ENCODE data around the gene FSIP1. TPM values are rescaled to one million over a fixed set of nuclear protein-coding genes. Genes with fewer than 3 reads are reported as not detected.

Gene FSIP1
- total RNA-seq, 2 experiments from 2014 or later, result 0.22 to 0.34 TPM

DNA sequence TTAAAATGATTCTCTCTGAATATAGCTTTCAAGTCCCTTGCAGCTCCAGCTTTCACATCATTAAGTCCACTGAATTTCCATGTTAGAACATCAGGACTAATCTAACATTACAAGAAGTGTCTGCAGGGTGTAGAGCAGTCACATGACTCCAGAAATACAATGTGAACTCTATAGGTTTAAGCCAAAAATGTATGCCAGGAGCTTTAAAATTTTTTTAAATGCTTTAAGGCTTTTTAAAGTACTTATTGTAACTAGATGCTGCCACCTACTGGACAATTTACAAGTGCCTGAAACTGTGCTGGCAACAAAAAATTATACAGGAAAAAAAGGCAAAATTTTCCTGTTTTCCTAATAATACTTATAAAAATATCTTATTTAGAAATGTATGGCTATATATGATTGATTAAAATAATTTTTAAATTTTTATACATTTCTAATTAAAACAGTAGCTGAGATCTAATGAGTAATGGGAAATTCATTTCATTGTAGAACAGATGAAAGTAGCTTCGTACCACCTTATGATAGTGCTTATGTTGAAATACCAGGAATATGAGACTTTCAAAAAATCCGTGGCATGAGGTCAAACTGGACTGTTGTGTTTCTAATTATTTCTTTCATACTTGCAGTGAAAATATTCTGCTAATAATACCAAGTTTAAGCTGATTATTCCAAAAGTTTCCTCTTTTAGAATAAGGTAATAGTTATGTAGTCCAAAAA lies 25.7 kb downstream of the FSIP1 start:
- no peaks in the 10 kb centered on the region for H3K36me3 Mint-ChIP-seq (ENCODE audit: low read depth)
- H3K27ac Mint-ChIP-seq, result no peak overlapping the region
- ChIA-PET POLR2A (interaction anchor here (0.8 to 1.7 kb wide), 6 partner anchors 18 to 177 kb away, joined by 3 to 10 read pairs (median 4); partner anchors contain the start of gene FSIP1), CTCF (interaction anchor here (0.6 to 2.9 kb wide), 18 partner anchors 9 to 1316 kb away, joined by 3 to 18 read pairs (median 4); partner anchors contain the start of genes FSIP1 and THBS1)
- H3K4me1 Mint-ChIP-seq (ENCODE audit: low read depth), result no peaks in the 10 kb centered on the region
- H3K27me3 Mint-ChIP-seq, result peaks cover 7% of the 10 kb centered on the region
- H3K4me3 Mint-ChIP-seq, result no peak overlapping the region
- peak in 5 of 14 experiments; percentile 3 to 75 (median 65) for DNase-seq
- no peak overlapping the region for H3K4me3 ChIP-seq (ENCODE audit: low read length)
- TF ChIP-seq, protein P1, sequence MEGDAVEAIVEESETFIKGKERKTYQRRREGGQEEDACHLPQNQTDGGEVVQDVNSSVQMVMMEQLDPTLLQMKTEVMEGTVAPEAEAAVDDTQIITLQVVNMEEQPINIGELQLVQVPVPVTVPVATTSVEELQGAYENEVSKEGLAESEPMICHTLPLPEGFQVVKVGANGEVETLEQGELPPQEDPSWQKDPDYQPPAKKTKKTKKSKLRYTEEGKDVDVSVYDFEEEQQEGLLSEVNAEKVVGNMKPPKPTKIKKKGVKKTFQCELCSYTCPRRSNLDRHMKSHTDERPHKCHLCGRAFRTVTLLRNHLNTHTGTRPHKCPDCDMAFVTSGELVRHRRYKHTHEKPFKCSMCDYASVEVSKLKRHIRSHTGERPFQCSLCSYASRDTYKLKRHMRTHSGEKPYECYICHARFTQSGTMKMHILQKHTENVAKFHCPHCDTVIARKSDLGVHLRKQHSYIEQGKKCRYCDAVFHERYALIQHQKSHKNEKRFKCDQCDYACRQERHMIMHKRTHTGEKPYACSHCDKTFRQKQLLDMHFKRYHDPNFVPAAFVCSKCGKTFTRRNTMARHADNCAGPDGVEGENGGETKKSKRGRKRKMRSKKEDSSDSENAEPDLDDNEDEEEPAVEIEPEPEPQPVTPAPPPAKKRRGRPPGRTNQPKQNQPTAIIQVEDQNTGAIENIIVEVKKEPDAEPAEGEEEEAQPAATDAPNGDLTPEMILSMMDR (IDR thresholded peaks at IDR 0.05), result peak; percentile 97
- no peaks in the 10 kb centered on the region for H3K4me1 ChIP-seq (ENCODE audit: insufficient read depth, low read length)
- no peaks in the 10 kb centered on the region for H3K9me3 ChIP-seq (ENCODE audit: control insufficient read depth in 1 of 2, insufficient read depth in 1 of 2, low read length in 2 of 2)
- no peaks in the 10 kb centered on the region for H3K9me3 Mint-ChIP-seq
- no peaks in the 10 kb centered on the region for H3K36me3 ChIP-seq (ENCODE audit: insufficient read depth, low read length)
- H3K27ac ChIP-seq (ENCODE audit: low read depth in 1 of 2, low read length in 2 of 2), result no peak overlapping the region
- intact Hi-C loops (cut with DNase I, micrococcal nuclease), result loop anchor here (1.0 to 10.0 kb wide), 11 partner anchors 71 to 1315 kb away; partner anchors contain the start of gene THBS1 (in 1 of the 2)
- no peak for ATAC-seq (ENCODE audit: poor library complexity)
- H3K27me3 ChIP-seq (ENCODE audit: control insufficient read depth in 1 of 2, insufficient read depth in 2 of 2, low read length in 2 of 2), result no peaks in the 10 kb centered on the region

DNA sequence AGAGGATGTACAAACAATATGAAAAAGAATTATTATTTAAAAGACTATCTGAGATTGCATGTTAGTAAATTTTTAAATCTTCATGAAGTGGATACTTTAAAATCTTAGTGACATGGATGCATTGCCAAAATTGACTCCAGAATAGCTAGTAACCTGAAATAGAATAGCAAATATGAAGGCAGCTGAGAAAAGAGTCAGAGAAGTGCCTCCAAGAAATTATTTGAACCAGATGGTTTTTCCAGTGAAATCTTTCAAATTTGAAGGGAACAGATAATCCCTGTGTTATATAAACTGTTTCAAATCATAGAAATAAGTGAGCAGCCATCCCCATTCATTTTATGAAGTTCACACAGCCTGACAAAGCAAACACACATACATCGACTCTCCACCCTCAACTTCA lies 29.6 kb downstream of the FSIP1 start:
- H3K27me3 Mint-ChIP-seq, result peaks cover 23% of the 10 kb centered on the region
- no peaks in the 10 kb centered on the region for H3K4me1 Mint-ChIP-seq (ENCODE audit: low read depth)
- DNase-seq (no peak), ATAC-seq (ENCODE audit: poor library complexity) (no peak)
- intact Hi-C loops (cut with DNase I, micrococcal nuclease), result loop anchor here in 1 of 2 experiments (10.0 kb wide), 1 partner anchor 1308 kb away; no protein-coding TSS in a partner anchor
- Histone ChIP-seq H3K36me3 (ENCODE audit: insufficient read depth, low read length) (no peaks in the 10 kb centered on the region), H3K4me3 (ENCODE audit: low read length) (no peak overlapping the region), H3K27ac (ENCODE audit: low read depth in 1 of 2, low read length in 2 of 2) (no peak overlapping the region), H3K9me3 (ENCODE audit: control insufficient read depth in 1 of 2, insufficient read depth in 1 of 2, low read length in 2 of 2) (no peaks in the 10 kb centered on the region), H3K27me3 (ENCODE audit: control insufficient read depth in 1 of 2, insufficient read depth in 2 of 2, low read length in 2 of 2) (no peaks in the 10 kb centered on the region), H3K4me1 (ENCODE audit: insufficient read depth, low read length) (no peaks in the 10 kb centered on the region)
- ChIA-PET POLR2A (no interaction called here), CTCF (no interaction called here)
- H3K4me3 Mint-ChIP-seq, result no peak overlapping the region
- no peak overlapping the region for H3K27ac Mint-ChIP-seq
- no peaks in the 10 kb centered on the region for H3K9me3 Mint-ChIP-seq
- TF ChIP-seq, protein P1 (IDR thresholded peaks at IDR 0.05), result no peak
- H3K36me3 Mint-ChIP-seq (ENCODE audit: low read depth), result no peaks in the 10 kb centered on the region

DNA sequence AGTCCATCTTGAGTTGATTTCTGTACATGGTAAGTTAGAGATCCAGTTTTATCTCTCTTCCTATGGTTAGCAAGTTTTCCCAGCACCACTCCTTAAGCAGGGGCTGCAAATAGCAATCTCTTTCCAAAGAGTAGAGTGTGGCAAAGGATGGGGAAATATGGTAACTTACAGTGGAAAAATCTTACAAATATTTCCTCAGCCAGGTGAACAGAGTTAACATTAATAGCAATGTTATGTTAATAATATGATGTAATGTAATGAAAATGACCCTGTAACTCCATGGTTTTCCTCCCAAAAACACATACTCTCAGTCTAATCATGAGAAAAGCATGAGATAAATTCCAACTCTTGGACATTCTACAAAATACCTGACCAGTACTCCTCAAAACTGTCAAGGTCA lies 30.4 kb downstream of the FSIP1 start:
- Histone ChIP-seq H3K9me3 (ENCODE audit: control insufficient read depth in 1 of 2, insufficient read depth in 1 of 2, low read length in 2 of 2) (no peaks in the 10 kb centered on the region), H3K27me3 (ENCODE audit: control insufficient read depth in 1 of 2, insufficient read depth in 2 of 2, low read length in 2 of 2) (no peaks in the 10 kb centered on the region), H3K4me3 (ENCODE audit: low read length) (no peak overlapping the region), H3K36me3 (ENCODE audit: insufficient read depth, low read length) (no peaks in the 10 kb centered on the region), H3K4me1 (ENCODE audit: insufficient read depth, low read length) (no peaks in the 10 kb centered on the region), H3K27ac (ENCODE audit: low read depth in 1 of 2, low read length in 2 of 2) (no peak overlapping the region)
- ChIA-PET POLR2A (no interaction called here), CTCF (no interaction called here)
- Mint-ChIP-seq H3K27me3 (peaks cover 23% of the 10 kb centered on the region), H3K27ac (no peak overlapping the region), H3K4me1 (ENCODE audit: low read depth) (no peaks in the 10 kb centered on the region), H3K9me3 (no peaks in the 10 kb centered on the region), H3K36me3 (ENCODE audit: low read depth) (no peaks in the 10 kb centered on the region), H3K4me3 (no peak overlapping the region)
- intact Hi-C loops (cut with DNase I, micrococcal nuclease), result loop anchor here in 1 of 2 experiments (10.0 kb wide), 1 partner anchor 1307 kb away; no protein-coding TSS in a partner anchor
- DNase-seq, result no peak
- TF ChIP-seq, protein P1 (IDR thresholded peaks at IDR 0.05), result no peak
- no peak for ATAC-seq (ENCODE audit: poor library complexity)

All from CD4-positive, alpha-beta T cell (primary cell).